Measurements from ENCODE around the gene TSPAN10.
"Not testable (repeated sequence)": the region's sequence is repeated elsewhere in the genome, so short reads cannot be mapped to it uniquely, and the experiment has no call there.

TSPAN10 gene

DNA sequence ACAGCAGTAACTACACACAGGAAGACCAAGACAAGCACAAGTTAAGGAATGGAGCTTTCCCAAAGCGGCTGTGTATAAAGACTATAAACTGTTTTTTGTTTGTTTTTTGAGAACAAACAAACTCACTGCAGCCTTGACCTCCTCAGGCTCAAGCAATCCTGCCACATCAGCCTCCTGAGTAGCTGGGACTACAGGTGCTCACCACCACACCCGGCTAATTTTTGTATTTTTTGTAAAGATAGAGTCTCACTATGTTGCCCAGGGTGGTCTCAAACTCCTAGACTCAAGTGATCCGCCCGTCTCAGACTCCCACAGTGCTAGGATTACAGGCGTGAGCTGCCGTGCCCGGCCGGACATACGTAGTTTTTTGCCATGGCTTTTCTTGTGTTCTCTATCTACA lies 23.4 kb downstream of the TSPAN10 start:
- in situ Hi-C loops (cut with HindIII; ENCODE audit: low sequenced_read_pairs): no loop called here

DNA sequence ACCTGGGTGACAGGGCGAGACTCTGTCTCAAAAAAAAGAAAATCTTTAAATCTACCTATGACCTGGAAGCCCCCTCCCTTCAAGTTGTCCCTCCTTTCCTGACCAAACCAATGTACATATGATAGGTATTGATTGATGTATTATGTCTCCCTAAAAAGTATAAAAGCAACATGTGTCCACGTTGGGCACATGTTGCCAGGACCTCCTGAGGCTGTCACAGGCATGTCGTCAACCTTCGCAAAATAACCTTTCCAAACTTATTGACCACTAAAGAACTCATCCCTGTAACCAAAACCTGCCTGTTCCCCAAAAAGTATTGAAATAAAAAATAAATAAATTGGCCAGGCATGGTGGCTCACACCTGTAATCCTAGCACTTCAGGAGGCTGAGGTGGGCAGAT lies 25.0 kb downstream of the TSPAN10 start:
- in situ Hi-C loops (cut with HindIII; ENCODE audit: low sequenced_read_pairs): no loop called here

- in situ Hi-C loops (cut with HindIII; ENCODE audit: low sequenced_read_pairs): no loop called here
Measured at GRCh38 chr17:81664051-81664470, 27.1 kb downstream of the TSPAN10 start.

- in situ Hi-C loops (cut with HindIII; ENCODE audit: low sequenced_read_pairs): no loop called here
Measured at GRCh38 chr17:81665205-81666091, 28.5 kb downstream of the TSPAN10 start.

DNA sequence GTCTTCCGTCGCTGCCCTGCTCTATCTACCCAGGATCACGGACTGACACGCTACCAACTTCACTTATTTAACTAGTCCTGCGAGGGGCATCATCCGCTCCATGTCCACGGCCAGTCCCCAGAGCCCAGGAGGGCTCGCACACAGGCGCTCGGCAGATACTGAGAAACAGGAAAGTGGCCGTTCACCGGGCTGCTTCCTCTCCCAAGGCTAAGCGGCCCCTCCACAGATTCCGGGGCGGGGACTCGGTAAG lies 29.0 kb downstream of the TSPAN10 start:
- in situ Hi-C loops (cut with HindIII; ENCODE audit: low sequenced_read_pairs): no loop called here

GRCh38 chr17:81666342-81667191 lies 29.6 kb downstream of the TSPAN10 start, which contains the start of the genes CCDC137 and OXLD1:
Gene CCDC137 (plus strand): TSS chr17:81666737. CDS start chr17:81666767, 30 bp downstream.
Gene OXLD1 (minus strand): TSS chr17:81666605. CDS start chr17:81666577, 28 bp downstream.
- in situ Hi-C loops (cut with HindIII; ENCODE audit: low sequenced_read_pairs): no loop called here

DNA sequence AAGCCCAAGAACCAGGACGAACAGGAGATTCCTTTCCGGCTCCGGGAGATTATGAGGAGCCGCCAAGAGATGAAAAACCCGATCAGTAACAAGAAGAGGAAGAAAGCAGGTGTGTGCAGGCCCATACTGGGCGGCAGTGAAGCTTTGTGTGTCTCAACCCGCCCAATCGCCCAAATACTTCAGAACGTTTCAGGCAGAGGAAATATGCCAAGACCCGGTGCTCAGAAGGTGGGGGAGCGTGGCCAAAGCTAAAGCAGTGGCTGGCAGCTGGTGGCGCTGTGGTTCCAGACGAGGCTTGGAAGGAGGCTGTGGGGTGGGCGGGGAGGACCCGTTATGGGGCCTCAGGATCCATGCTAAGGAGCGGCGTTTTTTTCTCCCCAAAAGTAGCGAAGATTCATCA lies 30.8 kb downstream of the TSPAN10 start:
- in situ Hi-C loops (cut with HindIII; ENCODE audit: low sequenced_read_pairs): no loop called here

GRCh38 chr17:81672504-81672903 lies 35.5 kb downstream of the TSPAN10 start:
- in situ Hi-C loops (cut with HindIII; ENCODE audit: low sequenced_read_pairs): no loop called here

GRCh38 chr17:81672954-81673353 lies 36.0 kb downstream of the TSPAN10 start:
- in situ Hi-C loops (cut with HindIII; ENCODE audit: low sequenced_read_pairs): no loop called here

GRCh38 chr17:81673561-81674258 lies 36.7 kb downstream of the TSPAN10 start:
- in situ Hi-C loops (cut with HindIII; ENCODE audit: low sequenced_read_pairs): no loop called here

GRCh38 chr17:81675515-81676221 lies 38.7 kb downstream of the TSPAN10 start:
- in situ Hi-C loops (cut with HindIII; ENCODE audit: low sequenced_read_pairs): not testable (repeated sequence)

- in situ Hi-C loops (cut with HindIII; ENCODE audit: low sequenced_read_pairs): no loop called here
Measured at GRCh38 chr17:81676906-81677305, 39.9 kb downstream of the TSPAN10 start.

GRCh38 chr17:81680150-81680549 lies 43.2 kb downstream of the TSPAN10 start:
- in situ Hi-C loops (cut with HindIII; ENCODE audit: low sequenced_read_pairs): no loop called here

- in situ Hi-C loops (cut with HindIII; ENCODE audit: low sequenced_read_pairs): no loop called here
Measured at GRCh38 chr17:81681672-81682071, 44.7 kb downstream of the TSPAN10 start.

DNA sequence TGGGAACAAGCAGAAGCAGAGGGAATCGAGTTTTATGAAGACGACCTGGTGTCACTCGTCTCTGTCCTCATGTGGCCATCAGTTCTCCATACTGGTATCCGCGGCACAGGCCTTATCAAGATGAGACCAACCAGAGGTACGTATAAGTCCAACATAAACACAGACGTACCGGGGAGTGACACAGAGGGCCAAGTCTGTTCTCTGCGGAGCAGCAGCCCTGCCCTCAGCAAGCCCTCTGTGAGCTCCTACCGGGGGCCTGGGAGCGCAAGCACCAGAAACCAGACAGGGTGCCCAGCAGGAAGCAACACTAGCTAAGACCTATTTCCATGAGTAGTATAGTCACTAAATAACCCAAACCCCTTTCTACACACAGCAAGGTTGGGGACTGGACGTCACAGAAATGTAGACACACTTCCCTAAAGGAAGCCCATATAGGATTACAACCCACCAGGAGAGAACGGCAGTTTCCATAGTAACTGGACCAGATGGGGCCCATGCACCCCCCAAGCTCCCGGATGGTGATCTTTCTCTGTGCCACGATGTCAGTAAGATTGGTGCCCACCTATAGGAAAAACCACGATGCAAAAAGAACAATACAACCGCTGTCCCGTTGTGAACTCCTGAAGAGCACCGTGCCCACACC lies 45.7 kb downstream of the TSPAN10 start:
- in situ Hi-C loops (cut with HindIII; ENCODE audit: low sequenced_read_pairs): no loop called here

GRCh38 chr17:81683208-81683583 lies 46.2 kb downstream of the TSPAN10 start:
- in situ Hi-C loops (cut with HindIII; ENCODE audit: low sequenced_read_pairs): no loop called here

- in situ Hi-C loops (cut with HindIII; ENCODE audit: low sequenced_read_pairs): no loop called here
Measured at GRCh38 chr17:81683584-81684441, 46.8 kb downstream of the TSPAN10 start, which contains the start of the genes ARL16 and HGS. Gene ARL16 (minus strand): TSS chr17:81683797. CDS start chr17:81683753, 44 bp downstream. Gene HGS (plus strand): TSS chr17:81684011. CDS start chr17:81684067, 56 bp downstream.

DNA sequence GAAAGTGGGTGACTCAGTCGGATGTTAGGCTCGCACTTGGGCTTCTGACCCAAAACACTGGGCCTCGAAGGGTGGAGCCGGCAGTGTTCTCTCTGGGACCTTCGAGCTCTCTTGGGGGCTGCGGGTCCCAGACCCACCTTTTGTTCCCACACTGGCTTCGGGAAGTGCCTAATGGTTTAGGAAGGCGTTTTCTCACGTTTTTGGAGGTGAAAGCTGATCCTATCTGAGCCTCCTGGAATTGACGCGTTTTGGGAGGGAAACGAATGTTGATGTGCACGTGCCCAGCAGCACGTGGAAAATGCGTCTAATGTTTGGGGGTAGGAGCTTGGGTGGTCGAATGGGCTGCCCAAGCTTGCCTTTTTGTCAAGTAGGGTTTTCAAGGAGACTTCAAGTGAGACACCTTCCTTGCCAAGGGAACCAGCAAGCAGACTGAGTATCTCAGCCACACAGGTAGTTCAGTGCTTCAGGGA lies 47.5 kb downstream of the TSPAN10 start:
- in situ Hi-C loops (cut with HindIII; ENCODE audit: low sequenced_read_pairs): no loop called here

- in situ Hi-C loops (cut with HindIII; ENCODE audit: low sequenced_read_pairs): loop anchor here (5.0 kb wide), 1 partner anchor 108 kb away; no protein-coding TSS in a partner anchor
Measured at GRCh38 chr17:81685108-81685507, 48.1 kb downstream of the TSPAN10 start.
